OCI-LY1 (cell line): ENCODE results near the gene XKR3.
"Not testable (repeated sequence)": the region's sequence is repeated elsewhere in the genome, so short reads cannot be mapped to it uniquely, and the experiment has no call there.

Experiments used
- CTCF ChIP-seq: fragments of 200-600 bp; sonication (generic), shearing (Covaris generic); IDR thresholded peaks from 2 replicates; pipeline ENCODE4 v1.5.1; 2017; ENCODE audit warnings: mild to moderate bottlenecking, antibody characterized with exemption, low read length, moderate library complexity, mixed read lengths
- EZH2 ChIP-seq: fragments of 200-600 bp; sonication (generic), shearing (Covaris generic); IDR thresholded peaks from 2 replicates; pipeline ENCODE4 v1.8.0; 2017; ENCODE audit warnings: borderline replicate concordance, mixed run types, mild to moderate bottlenecking, antibody characterized with exemption, low read length, moderate library complexity, mixed read lengths

GRCh38 chr22:16795504-16795903, 29.7 kb downstream of the XKR3 start:
- TF ChIP-seq CTCF, EZH2: not testable (repeated sequence)
